K562 (cell line): ENCODE results near the gene BMF. TPM values are rescaled to one million over a fixed set of nuclear protein-coding genes. Genes with fewer than 3 reads are reported as not detected.
A peak's percentile ranks its signal among the peaks of the same experiment; 100 is the strongest.
"Not testable (repeated sequence)": the region's sequence is repeated elsewhere in the genome, so short reads cannot be mapped to it uniquely, and the experiment has no call there.

Experiments used
- ATAC-seq: fragments of 200-7000 bp; cut with Tn5 transposase; 3 replicates; pipeline ENCODE4 v1.9.1; 2020; ENCODE audit warnings: moderate library complexity
- BruUV-seq: library from RNA; stranded (reverse); fragments of 400-500 nt; replicated peaks from 2 replicates; lab custom pipeline; 2021; lab: Mats Ljungman, UMichigan
- CTCF ChIA-PET: fragments of 300-600 bp; formaldehyde crosslinking; extraction: SDS; loops from one replicate; lab custom pipeline; 2021; ENCODE audit warnings: low intra/inter-chr PET ratio; lab: Yijun Ruan, JAX
- POLR2A ChIA-PET: fragments of 300-600, 350-650 bp; sonication (Branson Sonifier 250); formaldehyde crosslinking; extraction: SDS; loops from one replicate; lab custom pipeline; 2021; ENCODE audit warnings: antibody characterized with exemption, inconsistent platforms; lab: Yijun Ruan, JAX
- DNase-seq, 4 experiments: peaks; one replicate each; pipeline versions ENCODE4 v3.0.0 to v3.0.0-alpha.2; 2011 to 2018; ENCODE audit warnings: low spot score in 3 of 4, mixed read lengths in 3 of 4; ENCODE audit errors: extremely low read depth in 1 of 4
- FAIRE-seq: peaks from 2 replicates; lab custom pipeline; 2011; peaks lifted over from hg19 to GRCh38; lab: Jason Lieb, UNC
- H2AFZ ChIP-seq: 2 replicates; pipeline ENCODE4 v1.6.0; 2011; ENCODE audit warnings: low read depth, low read length, control low read depth, inconsistent platforms
- H3K27ac ChIP-seq: fragments of 200-600 bp; 3 replicates; pipeline ENCODE4 v1.8.0; 2011; ENCODE audit warnings: low read depth, mild to moderate bottlenecking, control low read depth, inconsistent platforms, low read length, moderate library complexity, mixed read lengths; ENCODE audit errors: extremely low read depth
- H3K27me3 ChIP-seq, 2 experiments: fragments of 300-600 bp in 1 of 2; 2 replicates in 1 of 2; 3 replicates in 1 of 2; pipeline versions ENCODE4 v1.6.0 to v1.8.0; 2011; ENCODE audit warnings: inconsistent platforms in 2 of 2, low read length in 2 of 2, mild to moderate bottlenecking in 1 of 2, mixed read lengths in 1 of 2, moderate library complexity in 1 of 2; ENCODE audit not compliant: control insufficient read depth in 2 of 2, insufficient read depth in 2 of 2
- H3K36me3 ChIP-seq: fragments of 300-600 bp; 3 replicates; pipeline ENCODE4 v1.8.0; 2011; ENCODE audit warnings: mild to moderate bottlenecking, low read length, inconsistent platforms; ENCODE audit not compliant: control insufficient read depth, insufficient read depth
- H3K4me1 ChIP-seq, 2 experiments: fragments of 200-600 bp in 1 of 2; replicated peaks in 1 of 2; 2 replicates in 1 of 2; 3 replicates in 1 of 2; pipeline versions ENCODE4 v1.5.1 to v1.8.0; 2011; ENCODE audit warnings: inconsistent platforms in 2 of 2, low read length in 2 of 2, mild to moderate bottlenecking in 1 of 2, mixed read lengths in 1 of 2, moderate library complexity in 1 of 2; ENCODE audit not compliant: control insufficient read depth in 2 of 2, insufficient read depth in 2 of 2
- H3K4me2 ChIP-seq: 2 replicates; pipeline ENCODE4 v1.6.1; 2011; ENCODE audit warnings: low read length, control low read depth, inconsistent platforms, mixed read lengths; ENCODE audit not compliant: insufficient read depth
- H3K4me3 ChIP-seq: fragments of 200-600 bp; sonication (generic), shearing (Covaris generic); 2 replicates; pipeline ENCODE4 v1.5.1; 2016; ENCODE audit warnings: control low read depth, inconsistent platforms
- H3K79me2 ChIP-seq: fragments of 200-600 bp; 3 replicates; pipeline ENCODE4 v1.8.0; 2011; ENCODE audit warnings: low read length, inconsistent platforms; ENCODE audit not compliant: control insufficient read depth, insufficient read depth
- H3K9ac ChIP-seq, 2 experiments: 2 replicates each; pipeline versions ENCODE4 v1.6.0 to v1.6.1; 2011; ENCODE audit warnings: low read depth in 2 of 2, low read length in 2 of 2, control low read depth in 1 of 2, inconsistent platforms in 1 of 2, mild to moderate bottlenecking in 1 of 2, mixed read lengths in 1 of 2; ENCODE audit not compliant: insufficient read depth in 1 of 2
- H3K9me1 ChIP-seq: one replicate; pipeline ENCODE4 v1.6.0; 2011; ENCODE audit warnings: inconsistent platforms, mild to moderate bottlenecking, low read length, moderate library complexity; ENCODE audit not compliant: control insufficient read depth, insufficient read depth
- H3K9me3 ChIP-seq: replicated peaks from 2 replicates; pipeline ENCODE4 v1.5.1; 2011; ENCODE audit warnings: low read depth, low read length, inconsistent platforms; ENCODE audit not compliant: control insufficient read depth, insufficient read depth
- H4K20me1 ChIP-seq: replicated peaks from 2 replicates; pipeline ENCODE4 v1.6.1; 2011; ENCODE audit warnings: low read length, inconsistent platforms, mixed read lengths; ENCODE audit not compliant: control insufficient read depth, insufficient read depth
- HNRNPLL ChIP-seq: fragments of 200-400 bp; formaldehyde crosslinking; IDR thresholded peaks from 2 replicates; pipeline ENCODE4 v1.6.1; 2017; ENCODE audit warnings: low read length, low read depth, mild to moderate bottlenecking; ENCODE audit not compliant: poor library complexity, severe bottlenecking
- JUN ChIP-seq, 2 experiments: sonication (generic) in 1 of 2; formaldehyde crosslinking in 1 of 2; IDR thresholded peaks; 2 replicates each; pipeline versions ENCODE4 v1.6.1 to v1.8.0; 2012 to 2022; ENCODE audit warnings: borderline replicate concordance in 2 of 2, mild to moderate bottlenecking in 2 of 2, improper control_type of control experiment in 1 of 2, low read depth in 1 of 2, low read length in 1 of 2, missing genetic modification reagents in 1 of 2
- NFIX ChIP-seq: fragments of 250-450 bp; sonication (Bioruptor Pico); IDR thresholded peaks from 2 replicates; pipeline ENCODE4 v1.4.0; 2020; ENCODE audit warnings: low read depth, mild to moderate bottlenecking, moderate library complexity
- WGBS: fragments of 100-300 bp; shearing (Covaris generic); methylation state at CpG from one replicate; pipeline ENCODE4 v1.1.6; 2016; ENCODE audit warnings: low coverage, mixed read lengths; ENCODE audit not compliant: insufficient coverage; ENCODE audit errors: missing lambda C conversion rate; 5-methylcytosine and 5-hydroxymethylcytosine counted together
- in situ Hi-C: fragments of 300-500 bp; cut with MboI; formaldehyde crosslinking; loops from 4 replicates; pipeline ENCODE4 v1.15.0; 2018; ENCODE audit warnings: inconsistent platforms, mixed read lengths
- intact Hi-C: fragments of 100-400 bp; cut with micrococcal nuclease; formaldehyde crosslinking; loops from 2 replicates; pipeline ENCODE4 v1.14.2; 2022
- polyA plus RNA-seq, 8 experiments: library from polyadenylated mRNA; depleted of rRNA in 4 of 8; stranded (reverse) in 5 of 8; unstranded in 3 of 8; fragments of >200 nt; fragmentation: Nextera tagmentation in 2 of 8; fragmentation: Illumina TruSeq in 1 of 8; extraction: Ambion mirVana in 2 of 8; extraction: Trizol in 1 of 8; gene quantifications; 2 replicates each; pipeline versions ENCODE4 v1.2.1 to v1.2.3, GENCODE V29; 2011 to 2014; ENCODE audit warnings: inconsistent platforms in 1 of 8, missing spikeins in 1 of 8
- total RNA-seq, 7 experiments: library from RNA; depleted of rRNA in 6 of 7; stranded (reverse); fragments of >200 nt in 6 of 7; fragmentation: Illumina TruSeq in 2 of 7; extraction: Trizol in 2 of 7; gene quantifications; 2 replicates each; pipeline versions ENCODE4 v1.2.1 to v1.2.3, GENCODE V29; 2011 to 2021; ENCODE audit warnings: low replicate concordance in 1 of 7
- TF ChIP-seq, protein P1 (sequence below): fragments of 450-650 bp; formaldehyde crosslinking; IDR thresholded peaks from 2 replicates; pipeline ENCODE4 v1.4.0; 2022; ENCODE audit warnings: mild to moderate bottlenecking, moderate library complexity
- TF ChIP-seq, protein P2 (sequence below): fragments of 450-650 bp; formaldehyde crosslinking; IDR thresholded peaks from 2 replicates; pipeline ENCODE4 v1.4.0; 2022; ENCODE audit warnings: missing genetic modification characterization

Gene BMF
- total and polyA plus RNA-seq, 9 of the 15 experiments (the other 6 are each of a cell fraction or from before 2014, with no cell fraction given), result 0.25 to 0.91 (median 0.59) TPM; not detected in 2

DNA sequence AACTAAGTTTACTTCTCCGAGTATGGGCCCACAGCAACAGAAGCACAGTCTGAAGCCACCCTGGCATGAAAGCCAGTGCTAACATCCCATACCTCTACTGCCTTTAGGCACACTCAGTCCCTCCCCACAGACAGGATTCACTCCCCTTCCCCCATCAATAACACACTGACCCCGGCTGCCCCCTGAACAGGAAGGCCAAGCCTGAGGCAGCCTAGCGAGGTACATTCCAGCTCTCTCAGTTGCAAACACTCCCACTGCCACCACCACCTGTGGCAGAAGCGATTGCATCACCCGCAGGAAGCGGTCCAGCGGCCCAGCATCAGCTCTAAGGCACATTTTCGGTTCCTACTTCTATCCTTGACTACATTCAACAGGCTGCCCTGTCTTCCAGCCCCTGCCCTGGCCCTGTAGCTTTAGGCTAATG, 7.0 kb upstream of the BMF start (continued):
- TF ChIP-seq, protein P1, sequence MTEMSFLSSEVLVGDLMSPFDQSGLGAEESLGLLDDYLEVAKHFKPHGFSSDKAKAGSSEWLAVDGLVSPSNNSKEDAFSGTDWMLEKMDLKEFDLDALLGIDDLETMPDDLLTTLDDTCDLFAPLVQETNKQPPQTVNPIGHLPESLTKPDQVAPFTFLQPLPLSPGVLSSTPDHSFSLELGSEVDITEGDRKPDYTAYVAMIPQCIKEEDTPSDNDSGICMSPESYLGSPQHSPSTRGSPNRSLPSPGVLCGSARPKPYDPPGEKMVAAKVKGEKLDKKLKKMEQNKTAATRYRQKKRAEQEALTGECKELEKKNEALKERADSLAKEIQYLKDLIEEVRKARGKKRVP (CRISPR knock-in tag), result peak; percentile 62; the same call in 1 of the 2 replicates
- TF ChIP-seq JUN (IDR thresholded peaks at IDR 0.05; ENCODE audit: borderline replicate concordance, low read depth, low read length) (0 out of 2 replicates have a peak, but pooled peaks have one; percentile 10), JUN (CRISPR knock-in tag; IDR thresholded peaks at IDR 0.05; ENCODE audit: borderline replicate concordance) (no peak), NFIX (CRISPR knock-in tag) (no peak), HNRNPLL (no peak)
- TF ChIP-seq, protein P2, sequence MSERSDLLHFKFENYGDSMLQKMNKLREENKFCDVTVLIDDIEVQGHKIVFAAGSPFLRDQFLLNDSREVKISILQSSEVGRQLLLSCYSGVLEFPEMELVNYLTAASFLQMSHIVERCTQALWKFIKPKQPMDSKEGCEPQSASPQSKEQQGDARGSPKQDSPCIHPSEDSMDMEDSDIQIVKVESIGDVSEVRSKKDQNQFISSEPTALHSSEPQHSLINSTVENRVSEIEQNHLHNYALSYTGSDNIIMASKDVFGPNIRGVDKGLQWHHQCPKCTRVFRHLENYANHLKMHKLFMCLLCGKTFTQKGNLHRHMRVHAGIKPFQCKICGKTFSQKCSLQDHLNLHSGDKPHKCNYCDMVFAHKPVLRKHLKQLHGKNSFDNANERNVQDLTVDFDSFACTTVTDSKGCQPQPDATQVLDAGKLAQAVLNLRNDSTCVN (CRISPR knock-in tag), result no peak

DNA sequence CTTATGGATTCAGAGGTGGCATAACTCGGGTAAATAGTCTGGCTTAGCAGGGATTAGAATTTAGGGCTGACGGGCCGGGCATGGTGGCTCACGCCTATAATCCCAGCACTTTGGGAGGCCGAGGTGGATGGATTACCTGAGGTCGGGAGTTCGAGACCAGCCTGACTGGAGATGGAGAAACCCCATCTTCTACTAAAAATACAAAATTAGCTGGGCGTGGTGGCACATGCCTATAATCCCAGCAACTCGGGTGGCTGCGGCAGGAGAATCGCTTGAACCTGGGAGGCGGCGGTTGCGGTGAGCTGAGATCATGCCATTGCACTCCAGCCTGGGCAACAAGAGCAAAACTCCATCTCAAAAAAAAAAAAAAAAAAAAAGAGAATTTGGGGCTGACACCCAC, 6.4 kb upstream of the BMF start:
- H3K4me2 ChIP-seq, H4K20me1 ChIP-seq, H3K36me3 ChIP-seq, H3K9ac ChIP-seq, H3K4me1 ChIP-seq, in situ Hi-C loops, intact Hi-C loops, H3K79me2 ChIP-seq, H3K27ac ChIP-seq, FAIRE-seq, DNase-seq, CTCF ChIA-PET, BruUV-seq, H3K9me1 ChIP-seq, ATAC-seq, H2AFZ ChIP-seq, H3K27me3 ChIP-seq, H3K4me3 ChIP-seq, H3K9me3 ChIP-seq: not testable (repeated sequence)
- 63% methylated on average over 12 of the region's 14 CpGs for WGBS
- POLR2A ChIA-PET, result interaction anchor here (0.7 to 1.8 kb wide), 3 partner anchors 9 to 40 kb away, joined by 3 to 7 read pairs (median 3); no protein-coding TSS in a partner anchor
